ENCODE measurements around the gene CUBN.
A peak's percentile ranks its signal among the peaks of the same experiment; 100 is the strongest.
"Not testable (repeated sequence)": the region's sequence is repeated elsewhere in the genome, so short reads cannot be mapped to it uniquely, and the experiment has no call there.

Gene CUBN

DNA sequence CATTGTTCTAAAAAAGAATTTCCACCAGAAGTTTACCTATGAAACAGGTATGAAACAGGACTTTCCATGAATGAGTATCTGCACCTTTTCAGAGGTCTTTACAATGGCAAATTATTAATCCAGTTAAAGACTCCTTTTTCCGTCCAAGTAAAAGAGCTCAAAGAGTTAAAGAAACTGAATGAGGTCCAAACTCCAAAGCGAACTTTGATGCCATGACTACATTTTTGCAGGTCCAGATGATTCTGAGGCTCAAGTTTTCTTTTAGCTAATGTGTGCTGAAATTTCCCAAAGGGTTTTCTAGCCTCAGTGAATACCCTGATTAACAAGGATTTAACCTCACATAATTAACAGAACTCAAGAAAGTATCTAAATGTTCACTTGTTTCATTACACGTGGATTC, 9.8 kb downstream of the CUBN start:
- H3K27ac ChIP-seq = no peak overlapping the region
- no peak for TF ChIP-seq ZFX (IDR thresholded peaks at IDR 0.05; ENCODE audit: borderline replicate concordance)
- TF ChIP-seq, protein P1, sequence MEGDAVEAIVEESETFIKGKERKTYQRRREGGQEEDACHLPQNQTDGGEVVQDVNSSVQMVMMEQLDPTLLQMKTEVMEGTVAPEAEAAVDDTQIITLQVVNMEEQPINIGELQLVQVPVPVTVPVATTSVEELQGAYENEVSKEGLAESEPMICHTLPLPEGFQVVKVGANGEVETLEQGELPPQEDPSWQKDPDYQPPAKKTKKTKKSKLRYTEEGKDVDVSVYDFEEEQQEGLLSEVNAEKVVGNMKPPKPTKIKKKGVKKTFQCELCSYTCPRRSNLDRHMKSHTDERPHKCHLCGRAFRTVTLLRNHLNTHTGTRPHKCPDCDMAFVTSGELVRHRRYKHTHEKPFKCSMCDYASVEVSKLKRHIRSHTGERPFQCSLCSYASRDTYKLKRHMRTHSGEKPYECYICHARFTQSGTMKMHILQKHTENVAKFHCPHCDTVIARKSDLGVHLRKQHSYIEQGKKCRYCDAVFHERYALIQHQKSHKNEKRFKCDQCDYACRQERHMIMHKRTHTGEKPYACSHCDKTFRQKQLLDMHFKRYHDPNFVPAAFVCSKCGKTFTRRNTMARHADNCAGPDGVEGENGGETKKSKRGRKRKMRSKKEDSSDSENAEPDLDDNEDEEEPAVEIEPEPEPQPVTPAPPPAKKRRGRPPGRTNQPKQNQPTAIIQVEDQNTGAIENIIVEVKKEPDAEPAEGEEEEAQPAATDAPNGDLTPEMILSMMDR (IDR thresholded peaks at IDR 0.05) = no peak

- no peak overlapping the region for H3K27ac ChIP-seq
These were observed 13.4 kb downstream of the CUBN start for GRCh38 chr10:17116193-17116592.

DNA sequence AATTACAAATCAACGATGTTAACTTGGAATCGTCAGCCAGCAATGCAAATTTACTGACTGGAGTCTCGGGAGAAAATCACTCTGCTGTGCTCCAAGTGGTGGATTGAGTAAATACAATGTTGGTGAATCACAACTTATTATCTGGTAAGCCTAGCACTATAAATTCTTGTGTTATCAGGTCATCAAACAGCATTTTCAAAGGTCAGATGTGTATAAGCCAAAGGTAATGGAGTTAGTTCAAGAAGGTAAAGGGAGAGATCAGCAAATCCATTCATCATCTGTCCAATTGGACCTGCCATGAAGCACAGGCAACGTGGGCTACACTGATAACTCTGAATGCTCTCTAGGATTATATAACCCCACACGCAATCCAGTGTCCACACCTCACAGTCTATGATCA, 13.9 kb downstream of the CUBN start:
- no peak overlapping the region for H3K27ac ChIP-seq
- TF ChIP-seq, protein P1 (IDR thresholded peaks at IDR 0.05) = 0 out of 2 replicates have a peak, but pooled peaks have one; percentile 4
- TF ChIP-seq ZFX (IDR thresholded peaks at IDR 0.05; ENCODE audit: borderline replicate concordance) = no peak

More at GRCh38 chr10:17116193-17116592, 13.4 kb downstream of the CUBN start:
- TF ChIP-seq, protein P1 (IDR thresholded peaks at IDR 0.05) = no peak
- TF ChIP-seq ZFX (IDR thresholded peaks at IDR 0.05; ENCODE audit: borderline replicate concordance) = no peak

DNA sequence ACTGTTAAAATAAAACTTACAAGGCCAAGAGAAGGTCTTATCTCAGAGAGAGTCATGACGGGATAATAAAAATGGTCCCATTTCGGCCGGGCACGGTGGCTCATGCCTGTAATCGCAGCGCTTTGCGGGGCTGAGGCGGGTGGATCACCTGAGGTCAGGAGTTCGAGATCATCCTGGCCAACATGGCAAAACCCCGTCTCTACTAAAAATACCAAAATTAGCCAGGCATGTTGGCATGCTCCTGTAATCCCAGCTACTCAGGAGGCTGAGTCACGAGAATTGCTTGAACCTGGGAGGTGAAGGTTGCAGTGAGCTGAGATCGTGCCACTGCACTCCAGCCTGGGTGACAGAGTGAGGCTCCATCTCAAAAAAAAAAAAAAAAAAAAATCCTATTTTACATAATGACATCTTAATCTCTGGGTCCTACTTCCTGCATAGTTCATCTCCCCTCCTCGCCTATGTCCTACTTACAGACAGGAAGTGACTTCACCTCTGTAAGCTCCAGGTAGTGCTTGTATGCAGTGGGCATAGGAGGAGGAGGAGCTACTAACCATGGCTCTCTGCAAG, 14.7 kb downstream of the CUBN start:
- H3K27ac ChIP-seq = not testable (repeated sequence)

- H3K27ac ChIP-seq = no peak overlapping the region
- TF ChIP-seq, protein P1 (IDR thresholded peaks at IDR 0.05) = no peak
- no peak for TF ChIP-seq ZFX (IDR thresholded peaks at IDR 0.05; ENCODE audit: borderline replicate concordance)
These were observed 15.6 kb downstream of the CUBN start for GRCh38 chr10:17113889-17114540.

DNA sequence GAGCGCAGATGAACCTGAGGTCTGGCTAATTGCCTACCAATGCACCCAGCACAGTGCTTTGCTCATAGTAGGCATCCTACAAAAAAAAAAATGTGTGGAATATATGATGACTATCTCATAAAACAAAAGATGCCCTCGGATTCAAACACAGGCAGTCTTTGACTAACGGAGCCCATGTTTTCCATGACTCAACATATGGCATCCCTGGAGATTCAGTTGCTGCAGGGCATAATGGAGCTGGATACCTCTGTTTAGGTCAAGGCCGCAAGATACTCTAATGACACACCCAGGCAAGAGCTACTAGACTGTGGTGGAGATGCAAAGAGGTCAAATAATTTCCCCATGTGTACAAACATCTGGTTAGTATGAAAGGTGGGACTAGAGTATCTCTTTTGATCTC, 16.3 kb downstream of the CUBN start:
- no peak overlapping the region for H3K27ac ChIP-seq
- TF ChIP-seq, protein P1 (IDR thresholded peaks at IDR 0.05) = no peak
- TF ChIP-seq ZFX (IDR thresholded peaks at IDR 0.05; ENCODE audit: borderline replicate concordance) = no peak

DNA sequence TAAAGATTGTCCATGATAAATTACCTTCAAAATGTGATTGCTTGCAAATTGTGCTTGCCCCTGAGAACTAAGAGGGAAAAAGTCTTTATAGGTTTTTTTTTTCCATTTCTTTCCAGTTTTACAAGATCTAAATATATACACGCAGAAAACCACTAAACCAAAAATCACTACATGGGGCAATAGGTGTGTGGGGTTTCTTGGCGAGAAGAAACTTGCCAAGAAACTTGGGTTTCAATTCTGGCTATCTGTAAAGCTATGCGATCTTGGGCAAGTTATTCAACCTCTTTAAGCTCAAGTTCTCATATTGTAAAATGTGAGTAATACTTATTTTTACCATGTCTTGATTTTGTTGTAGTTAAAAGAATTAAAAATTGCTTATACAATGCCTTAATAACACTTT, 17.0 kb downstream of the CUBN start:
- TF ChIP-seq, protein P1 (IDR thresholded peaks at IDR 0.05) = no peak
- H3K27ac ChIP-seq = no peak overlapping the region

All from 22Rv1 (cell line).